NCI-H2171 treated with DMSO at 0.1 percent for 48 hours (cell line): ENCODE results near the gene AKAP1.

Experiments used
- DNase-seq: peaks from one replicate; lab custom pipeline; 2025; lab: John Stamatoyannopoulos, UW

AKAP1 gene

GRCh38 chr17:57106836-57107497, 21.9 kb downstream of the AKAP1 start:
- no peak for DNase-seq

DNA sequence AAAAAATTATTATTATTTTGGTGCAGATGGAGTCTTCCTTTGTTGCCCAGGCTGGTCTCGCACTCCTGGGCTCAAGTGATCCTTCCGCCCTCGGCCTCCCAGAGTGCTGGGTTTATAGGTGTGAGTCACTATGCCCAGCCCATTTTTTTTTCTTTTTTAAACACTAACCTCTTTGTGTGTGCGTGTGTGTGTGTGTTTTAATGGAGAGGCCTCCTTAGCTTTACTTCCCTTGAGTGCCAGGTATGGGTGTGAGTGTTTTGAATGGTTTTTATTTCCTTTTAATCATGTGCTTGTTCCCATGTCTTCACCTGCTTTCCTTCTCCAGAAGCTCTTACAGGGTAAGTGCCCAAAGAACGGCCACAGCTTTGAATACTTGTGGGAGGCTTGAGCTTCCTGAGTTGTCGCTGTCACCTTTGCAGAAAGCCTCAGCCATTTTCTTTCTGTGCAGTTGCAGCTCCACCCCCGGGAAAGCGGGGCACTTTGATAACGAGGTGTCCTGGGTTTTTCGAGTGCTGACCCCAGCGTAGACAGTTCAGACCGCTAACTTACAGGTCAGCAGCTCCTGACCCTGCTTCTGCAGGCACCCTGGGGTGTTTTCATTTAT, 22.6 kb downstream of the AKAP1 start:
- DNase-seq = no peak

DNA sequence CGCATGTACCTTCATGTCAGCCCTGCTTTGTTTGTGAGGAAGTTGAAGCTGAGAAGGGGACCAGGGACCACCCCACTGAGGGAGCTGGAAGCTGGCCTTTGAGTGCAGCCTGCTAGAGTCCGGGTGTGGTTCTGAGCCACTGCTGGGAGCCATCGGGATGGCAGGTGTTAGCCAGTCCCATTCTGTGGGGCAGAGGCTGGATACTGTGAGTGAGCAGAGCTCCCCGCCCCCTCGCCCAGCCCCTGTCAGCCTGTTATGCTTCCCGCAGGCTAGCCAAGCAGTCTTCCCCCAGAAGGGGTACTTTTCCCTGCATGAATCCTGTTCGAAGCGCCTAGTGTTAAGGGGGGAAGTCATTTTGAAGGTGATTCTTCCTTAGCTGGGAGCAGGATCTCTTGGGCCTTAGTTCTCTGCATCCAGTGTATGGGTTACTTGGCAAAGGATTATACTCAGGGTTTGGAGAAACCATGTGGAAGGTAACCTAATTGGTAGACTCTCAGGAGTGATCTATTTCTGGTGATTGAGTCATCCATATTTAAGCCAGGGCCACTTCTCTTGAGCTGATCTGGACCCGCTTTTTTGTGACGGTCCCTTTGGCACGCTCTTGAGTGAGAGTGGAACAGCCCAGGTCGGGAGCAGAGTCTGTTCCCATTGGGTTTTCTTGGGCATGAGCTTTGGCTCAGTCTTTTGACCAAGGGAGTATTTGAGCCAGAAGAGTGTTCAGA, 23.8 kb downstream of the AKAP1 start:
- DNase-seq = no peak

- peak; percentile 6 for DNase-seq
Measured at GRCh38 chr17:57109393-57110151, 24.5 kb downstream of the AKAP1 start.

DNA sequence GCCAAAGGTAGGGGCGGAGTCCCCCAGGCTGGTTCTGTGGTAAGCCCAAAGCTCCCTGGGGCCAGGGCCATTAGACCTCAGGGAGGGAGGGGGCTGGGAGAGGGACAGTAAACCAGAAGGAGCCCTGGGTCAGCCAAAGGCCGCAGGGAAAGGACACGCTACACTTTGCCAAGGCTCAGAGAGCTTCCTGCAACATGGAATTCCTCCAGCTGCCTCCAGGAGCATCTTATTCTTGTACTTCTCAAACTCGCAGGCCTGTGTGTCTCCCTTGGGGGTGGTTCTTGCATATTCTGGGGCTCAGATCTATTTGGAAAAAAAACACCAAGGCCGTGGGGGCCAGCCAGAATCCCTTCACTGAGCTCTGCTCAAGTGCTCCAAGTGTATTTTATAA, 25.1 kb downstream of the AKAP1 start:
- DNase-seq = no peak

DNA sequence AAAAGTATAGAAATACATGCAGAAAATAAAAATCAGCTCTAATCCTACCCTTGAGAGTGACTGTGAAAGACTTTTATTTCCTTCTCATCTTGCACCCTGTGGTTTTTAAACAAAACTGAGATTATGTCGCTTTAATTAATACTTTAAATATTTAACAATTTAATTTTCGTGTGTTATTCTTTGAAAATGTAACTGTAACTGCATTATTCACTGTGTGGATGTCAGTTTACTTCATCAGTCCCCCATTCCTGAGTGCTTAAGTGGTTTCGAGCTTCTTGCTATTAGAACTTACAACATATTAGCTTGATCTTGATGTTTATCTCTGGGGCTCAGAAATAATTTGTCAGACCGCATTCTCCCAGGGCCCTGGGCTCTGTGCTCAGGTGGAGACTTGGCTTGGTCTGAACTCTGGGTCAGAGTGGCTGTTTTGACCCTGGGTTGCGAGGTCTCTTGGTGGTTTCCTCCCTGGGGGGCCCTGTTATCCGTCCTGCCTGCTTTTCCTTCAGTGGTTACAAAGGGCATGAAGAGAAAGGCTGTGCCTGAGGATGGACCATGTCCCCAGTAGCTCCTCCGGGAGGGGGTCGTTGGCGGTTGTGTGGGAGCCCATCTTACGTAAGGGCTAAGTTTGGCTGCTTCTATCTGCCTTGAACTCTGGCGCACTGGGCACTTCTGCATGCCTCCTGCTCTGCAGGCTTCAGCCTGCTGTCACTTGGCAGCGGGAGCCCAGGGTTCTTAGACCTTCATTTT, 25.7 kb downstream of the AKAP1 start:
- no peak for DNase-seq

GRCh38 chr17:57111386-57111785, 26.3 kb downstream of the AKAP1 start:
- no peak for DNase-seq

DNA sequence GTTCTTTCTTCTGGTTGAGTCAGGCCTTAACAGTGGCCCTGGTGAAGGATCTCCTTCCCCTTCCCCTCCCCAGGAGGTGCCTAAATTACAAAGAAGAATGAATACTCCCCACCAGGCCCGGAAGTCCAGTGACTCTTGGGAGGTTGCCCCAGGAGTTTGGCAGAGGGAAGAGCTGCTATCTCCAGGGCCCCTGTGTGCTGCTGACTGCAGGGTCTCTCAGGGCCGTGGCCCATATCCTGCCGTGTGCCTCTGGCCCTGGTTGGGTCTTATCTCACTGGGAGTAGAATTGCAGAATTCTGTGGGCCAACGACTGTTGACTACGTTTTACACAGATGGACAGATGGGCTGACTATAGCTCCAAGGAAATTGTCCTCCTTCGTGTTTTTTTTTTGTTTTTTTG, 28.0 kb downstream of the AKAP1 start:
- no peak for DNase-seq

DNA sequence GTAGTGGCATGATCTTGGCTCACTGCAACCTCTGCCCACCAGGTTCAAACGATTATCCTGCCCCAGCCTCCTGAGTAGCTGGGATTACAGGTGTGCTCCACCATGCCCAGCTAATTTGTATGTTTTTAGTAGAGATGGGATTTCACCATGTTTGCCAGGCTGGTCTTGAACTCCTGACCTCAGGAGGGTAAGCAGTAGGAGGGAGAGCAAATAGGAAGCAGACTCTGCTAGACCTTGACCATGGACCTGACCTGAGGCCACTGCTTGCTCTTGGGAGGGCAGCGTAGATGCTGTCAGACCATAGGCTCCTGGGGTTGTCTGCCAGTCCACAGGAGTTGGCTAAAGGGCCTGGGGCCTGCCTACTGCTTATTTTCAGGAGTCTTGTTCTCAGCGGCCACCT, 28.6 kb downstream of the AKAP1 start:
- no peak for DNase-seq

DNA sequence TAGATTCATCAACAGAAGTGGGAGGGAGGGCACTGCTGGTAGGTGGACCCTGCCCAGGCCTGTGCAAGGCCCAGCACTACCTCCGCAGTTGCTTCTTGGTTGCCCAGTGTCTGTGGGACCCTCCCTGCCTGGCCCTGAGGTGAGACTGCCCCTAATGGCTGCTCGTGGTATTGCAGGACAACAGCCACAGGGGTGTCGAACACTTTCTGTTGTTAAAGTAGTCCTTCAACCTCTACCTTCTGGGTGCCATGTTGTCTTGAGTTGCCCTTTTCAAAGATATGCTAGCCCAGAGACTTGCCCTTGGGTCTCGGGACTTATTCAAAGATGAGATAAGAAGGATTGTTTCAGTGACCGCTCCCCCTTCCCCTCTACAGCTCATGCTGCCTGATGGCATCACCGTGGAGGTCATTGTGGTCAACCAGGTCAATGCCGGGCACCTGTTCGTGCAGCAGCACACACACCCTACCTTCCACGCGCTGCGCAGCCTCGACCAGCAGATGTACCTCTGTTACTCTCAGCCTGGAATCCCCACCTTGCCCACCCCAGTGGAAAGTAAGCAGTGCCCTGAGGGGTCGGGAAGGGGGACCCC, 29.1 kb downstream of the AKAP1 start:
- no peak for DNase-seq

GRCh38 chr17:57115377-57115776, 30.3 kb downstream of the AKAP1 start:
- no peak for DNase-seq

GRCh38 chr17:57115916-57116315, 30.9 kb downstream of the AKAP1 start:
- no peak for DNase-seq

DNA sequence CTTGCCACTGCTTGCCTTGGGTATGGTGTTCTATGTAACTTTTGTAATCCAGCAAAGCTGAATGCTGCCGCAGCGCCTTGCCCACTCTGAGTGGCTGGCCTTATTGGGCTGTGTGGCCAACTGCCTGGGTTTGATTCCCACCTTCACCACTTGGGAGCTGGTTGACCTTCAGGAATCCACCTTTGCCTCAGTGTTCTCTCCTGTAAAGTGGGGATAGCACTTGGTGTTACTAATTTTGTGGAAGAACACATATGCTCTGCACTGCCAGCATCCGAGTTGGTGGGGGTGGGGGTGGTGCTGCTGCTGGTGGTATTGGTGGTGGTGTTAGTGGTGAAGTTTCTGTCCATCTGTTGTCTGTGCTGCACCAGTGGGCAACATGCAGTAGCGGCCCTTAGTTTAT, 32.8 kb downstream of the AKAP1 start:
- no peak for DNase-seq

- DNase-seq = no peak
Measured at GRCh38 chr17:57120814-57121213, 35.8 kb downstream of the AKAP1 start.

DNA sequence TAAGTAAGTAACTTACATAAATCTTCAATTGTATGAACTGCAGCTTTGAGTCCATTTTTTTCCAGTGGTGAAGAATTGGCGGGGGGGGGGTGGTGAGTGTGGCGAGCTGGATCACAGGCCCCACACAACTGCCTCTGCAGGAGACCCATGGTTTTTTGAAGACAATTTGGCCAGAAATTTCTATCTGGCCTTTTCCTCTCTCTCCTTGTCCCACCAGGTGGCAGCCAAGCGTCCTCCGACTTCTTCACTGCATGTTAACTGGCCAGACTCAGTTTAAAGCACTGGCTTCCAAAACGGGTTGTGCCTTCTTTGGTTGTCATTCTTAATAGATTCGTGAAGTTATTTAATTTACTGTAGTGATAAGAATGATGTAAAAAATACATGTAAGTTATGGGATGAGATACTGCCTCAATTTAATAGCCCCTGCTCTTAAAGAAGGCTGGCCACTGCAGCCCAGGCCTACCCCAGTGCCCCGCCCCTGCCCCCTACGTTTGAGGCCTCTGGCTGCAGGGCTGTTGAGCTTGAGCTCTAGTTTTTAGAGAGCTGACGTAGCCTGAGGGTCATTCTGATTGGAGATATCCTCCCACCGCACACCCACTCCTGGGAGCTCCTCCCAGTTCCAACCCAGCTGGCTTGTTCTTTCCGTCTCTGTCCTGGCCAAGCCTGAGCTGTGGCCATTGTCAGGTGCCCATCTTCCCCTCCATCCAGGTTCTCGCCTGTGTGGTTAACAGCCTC, 36.4 kb downstream of the AKAP1 start:
- DNase-seq = peak; percentile 40

DNA sequence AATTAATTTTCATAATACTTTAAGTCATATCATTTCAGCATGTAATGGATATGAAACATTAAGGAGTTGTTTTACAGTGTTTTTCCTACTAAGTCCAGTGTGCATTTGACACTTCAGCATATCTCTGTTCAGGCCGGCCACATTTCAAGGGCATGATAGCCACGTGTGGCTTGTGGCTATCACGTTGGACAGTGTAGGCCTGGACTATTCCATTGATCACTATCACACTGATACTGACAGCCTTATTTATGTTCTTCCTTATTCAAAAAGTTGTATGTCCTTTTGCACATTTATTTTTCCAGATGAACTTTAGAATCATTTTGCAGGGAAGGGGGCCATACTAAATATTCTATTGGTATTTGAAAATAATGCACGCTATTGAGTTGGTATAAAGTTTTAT, 39.0 kb downstream of the AKAP1 start:
- DNase-seq = no peak

GRCh38 chr17:57125406-57125805, 40.4 kb downstream of the AKAP1 start:
- peak; percentile 50 for DNase-seq

GRCh38 chr17:57125866-57126265, 40.8 kb downstream of the AKAP1 start:
- no peak for DNase-seq

DNA sequence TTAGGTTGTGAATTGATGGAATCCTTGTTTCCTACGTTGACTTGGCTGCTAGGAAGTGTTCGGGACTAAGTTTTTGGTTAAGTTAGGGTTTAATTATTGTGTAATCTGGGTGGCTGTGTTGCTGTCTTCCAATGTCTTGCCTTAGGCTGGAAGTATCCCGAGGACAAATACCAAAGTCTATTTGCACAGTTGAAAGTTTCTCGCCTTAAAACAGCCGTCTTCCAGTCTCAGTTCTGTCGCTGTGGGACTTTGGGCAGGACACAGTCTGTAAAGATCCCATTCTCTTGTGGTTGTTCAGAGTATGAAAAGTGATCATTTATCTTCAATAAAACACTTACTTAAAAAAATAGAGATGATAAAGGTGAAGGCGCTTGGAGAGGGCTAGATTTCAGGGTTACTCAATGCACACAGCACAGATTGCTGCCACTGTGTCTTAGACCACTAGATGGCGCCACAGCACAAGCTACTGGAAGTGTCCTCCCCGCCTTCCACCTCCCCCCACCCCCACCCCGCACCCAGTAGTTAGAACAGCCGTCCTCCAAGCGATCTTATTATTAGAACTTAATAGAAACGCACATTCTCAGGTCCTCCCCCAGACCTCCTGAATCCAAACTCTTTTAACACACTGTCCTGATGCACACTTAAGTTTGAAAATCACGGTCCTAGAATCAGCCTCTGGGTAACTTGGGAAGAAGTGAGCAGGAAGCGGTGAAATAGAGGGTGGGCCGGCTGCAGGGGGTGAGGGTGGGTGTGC, 45.8 kb downstream of the AKAP1 start:
- peak; percentile 80 for DNase-seq

DNA sequence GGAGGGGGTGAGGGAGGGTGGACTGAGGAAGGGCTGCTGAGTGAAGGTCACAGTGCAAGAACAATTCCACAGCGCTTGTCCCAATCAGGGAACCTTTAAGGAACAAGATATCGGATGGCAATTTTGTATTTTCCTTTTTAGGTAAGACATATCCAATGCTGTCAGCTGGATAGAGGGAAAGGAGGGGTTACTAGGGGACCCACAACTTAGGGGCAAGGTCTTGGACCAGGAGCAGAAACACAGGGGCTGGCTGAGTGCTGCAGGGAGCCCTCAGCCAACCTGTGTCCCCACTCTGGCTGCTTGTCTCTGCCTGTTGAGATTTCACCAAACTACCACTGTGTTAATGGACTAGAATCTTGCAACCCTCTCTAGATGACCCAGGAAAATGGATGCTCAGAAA, 47.6 kb downstream of the AKAP1 start:
- DNase-seq = peak; percentile 25
